Stimulated activated naive CD8-positive, alpha-beta T cell treated with anti-CD3 and anti-CD28 coated beads, Interleukin-15, amount 100 ng/mL, for 72 hours (primary cell): ENCODE measurements around the gene PDE2A.

Source experiments
- ATAC-seq: fragments of 150-1000 bp; cut with Tn5 transposase; 2 replicates; pipeline ENCODE4 v1.10.0; 2021; ENCODE audit warnings: mild to moderate bottlenecking, moderate library complexity
- DNase-seq, 2 donors: peaks; one replicate each; pipeline ENCODE4 v3.0.0; 2021 to 2022
- H3K27ac Mint-ChIP-seq, 2 donors: one replicate each; pipeline ENCODE4 v1.8.0; 2022; ENCODE audit warnings: mild to moderate bottlenecking in 2 of 2, mixed read lengths in 2 of 2, moderate library complexity in 2 of 2
- H3K27me3 Mint-ChIP-seq: one replicate; pipeline ENCODE4 v1.8.0; 2022; ENCODE audit warnings: mixed read lengths
- H3K4me1 Mint-ChIP-seq: one replicate; pipeline ENCODE4 v1.8.0; 2022; ENCODE audit warnings: mild to moderate bottlenecking, mixed read lengths
- H3K4me3 Mint-ChIP-seq, 2 donors: one replicate each; pipeline ENCODE4 v1.8.0; 2022; ENCODE audit warnings: mild to moderate bottlenecking in 2 of 2, mixed read lengths in 2 of 2, moderate library complexity in 1 of 2
- H3K9me3 Mint-ChIP-seq, 2 donors: one replicate each; pipeline ENCODE4 v1.8.0; 2022; ENCODE audit warnings: mixed read lengths in 2 of 2

Gene PDE2A

GRCh38 chr11:72582206-72583176, 91.7 kb downstream of the PDE2A start:
- H3K4me3 Mint-ChIP-seq = no peak overlapping the region

GRCh38 chr11:72581067-72581466, 93.2 kb downstream of the PDE2A start:
- ATAC-seq (no peak), DNase-seq (no peak)
- H3K4me3 Mint-ChIP-seq = no peak overlapping the region
- peaks cover 18% of the 10 kb centered on the region for H3K4me1 Mint-ChIP-seq
- no peaks in the 10 kb centered on the region for H3K9me3 Mint-ChIP-seq
- H3K27me3 Mint-ChIP-seq = peaks cover 14% of the 10 kb centered on the region
- no peak overlapping the region for H3K27ac Mint-ChIP-seq

More at GRCh38 chr11:72582206-72583176, 91.7 kb downstream of the PDE2A start:
- ATAC-seq (no peak), DNase-seq (no peak)
- no peak overlapping the region for H3K27ac Mint-ChIP-seq
- peaks cover 25% of the 10 kb centered on the region for H3K27me3 Mint-ChIP-seq
- no peaks in the 10 kb centered on the region for H3K9me3 Mint-ChIP-seq
- H3K4me1 Mint-ChIP-seq = peaks cover 18% of the 10 kb centered on the region

- Mint-ChIP-seq H3K4me1 (peaks cover 14% of the 10 kb centered on the region), H3K27me3 (peaks cover 14% of the 10 kb centered on the region), H3K4me3 (no peak overlapping the region), H3K9me3 (no peaks in the 10 kb centered on the region), H3K27ac (no peak overlapping the region)
- ATAC-seq (no peak), DNase-seq (no peak)
Observed at GRCh38 chr11:72580642-72580950, 93.6 kb downstream of the PDE2A start.

GRCh38 chr11:72579816-72580641, 94.2 kb downstream of the PDE2A start:
- Mint-ChIP-seq H3K27ac (no peak overlapping the region), H3K4me3 (no peak overlapping the region), H3K27me3 (peaks cover 13% of the 10 kb centered on the region), H3K4me1 (peaks cover 8% of the 10 kb centered on the region), H3K9me3 (no peaks in the 10 kb centered on the region)
- DNase-seq = no peak
- ATAC-seq = no peak

- DNase-seq (no peak), ATAC-seq (no peak)
- Mint-ChIP-seq H3K4me1 (peaks cover under 1% of the 10 kb centered on the region), H3K27me3 (peaks cover 18% of the 10 kb centered on the region), H3K9me3 (no peaks in the 10 kb centered on the region), H3K4me3 (no peak overlapping the region), H3K27ac (peak overlapping the region in 1 of 2 donors; percentile 52)
Observed at GRCh38 chr11:72578991-72579815, 95.0 kb downstream of the PDE2A start.

GRCh38 chr11:72578566-72578965, 95.7 kb downstream of the PDE2A start:
- peaks cover 19% of the 10 kb centered on the region for H3K27me3 Mint-ChIP-seq

GRCh38 chr11:72578051-72578450, 96.2 kb downstream of the PDE2A start:
- ATAC-seq (no peak), DNase-seq (no peak)
- H3K27ac Mint-ChIP-seq = no peak overlapping the region
- no peaks in the 10 kb centered on the region for H3K9me3 Mint-ChIP-seq
- H3K4me1 Mint-ChIP-seq = peaks cover 5% of the 10 kb centered on the region
- no peak overlapping the region for H3K4me3 Mint-ChIP-seq
- peaks cover 21% of the 10 kb centered on the region for H3K27me3 Mint-ChIP-seq

More at GRCh38 chr11:72578566-72578965, 95.7 kb downstream of the PDE2A start:
- H3K9me3 Mint-ChIP-seq = no peaks in the 10 kb centered on the region
- ATAC-seq (no peak), DNase-seq (no peak)
- peaks cover 2% of the 10 kb centered on the region for H3K4me1 Mint-ChIP-seq
- no peak overlapping the region for H3K4me3 Mint-ChIP-seq
- H3K27ac Mint-ChIP-seq = peak overlapping the region in 1 of 2 donors; percentile 47

- Mint-ChIP-seq H3K27ac (no peak overlapping the region), H3K4me3 (no peak overlapping the region), H3K9me3 (no peaks in the 10 kb centered on the region), H3K27me3 (peaks cover 21% of the 10 kb centered on the region), H3K4me1 (peaks cover 5% of the 10 kb centered on the region)
- DNase-seq = no peak
- ATAC-seq = no peak
Observed at GRCh38 chr11:72577271-72577721, 96.9 kb downstream of the PDE2A start.

GRCh38 chr11:72576661-72577060, 97.6 kb downstream of the PDE2A start:
- no peak overlapping the region for H3K4me3 Mint-ChIP-seq
- H3K27me3 Mint-ChIP-seq = peaks cover 22% of the 10 kb centered on the region
- H3K27ac Mint-ChIP-seq = no peak overlapping the region
- peaks cover 5% of the 10 kb centered on the region for H3K4me1 Mint-ChIP-seq
- DNase-seq (no peak), ATAC-seq (no peak)
- H3K9me3 Mint-ChIP-seq = no peaks in the 10 kb centered on the region

- ATAC-seq (no peak), DNase-seq (no peak)
- peaks cover 5% of the 10 kb centered on the region for H3K4me1 Mint-ChIP-seq
- no peak overlapping the region for H3K4me3 Mint-ChIP-seq
- no peak overlapping the region for H3K27ac Mint-ChIP-seq
- H3K27me3 Mint-ChIP-seq = peaks cover 27% of the 10 kb centered on the region
- no peaks in the 10 kb centered on the region for H3K9me3 Mint-ChIP-seq
Observed at GRCh38 chr11:72576243-72576595, 98.0 kb downstream of the PDE2A start.

GRCh38 chr11:72575533-72576242, 98.5 kb downstream of the PDE2A start:
- H3K4me1 Mint-ChIP-seq = peaks cover 5% of the 10 kb centered on the region
- H3K27me3 Mint-ChIP-seq = peaks cover 31% of the 10 kb centered on the region
- no peaks in the 10 kb centered on the region for H3K9me3 Mint-ChIP-seq
- ATAC-seq (no peak), DNase-seq (peak in 1 of 2 donors; percentile 6)
- H3K4me3 Mint-ChIP-seq = no peak overlapping the region
- no peak overlapping the region for H3K27ac Mint-ChIP-seq

- Mint-ChIP-seq H3K27me3 (peaks cover 31% of the 10 kb centered on the region), H3K4me3 (no peak overlapping the region), H3K27ac (no peak overlapping the region), H3K9me3 (no peaks in the 10 kb centered on the region), H3K4me1 (peaks cover 5% of the 10 kb centered on the region)
- DNase-seq (no peak), ATAC-seq (no peak)
Observed at GRCh38 chr11:72574548-72575460, 99.4 kb downstream of the PDE2A start.

GRCh38 chr11:72573855-72574445, 100.3 kb downstream of the PDE2A start:
- no peaks in the 10 kb centered on the region for H3K9me3 Mint-ChIP-seq
- DNase-seq (no peak), ATAC-seq (no peak)
- peaks cover 5% of the 10 kb centered on the region for H3K4me1 Mint-ChIP-seq
- peaks cover 31% of the 10 kb centered on the region for H3K27me3 Mint-ChIP-seq
- H3K4me3 Mint-ChIP-seq = no peak overlapping the region
- H3K27ac Mint-ChIP-seq = peak overlapping the region in 1 of 2 donors; percentile 22
